Liver (tissue), 9 donors: ENCODE data around the gene ACTR6. TPM values are rescaled to one million over a fixed set of nuclear protein-coding genes. Genes with fewer than 3 reads are reported as not detected.

ENCODE experiments used
- DNase-seq: peaks from one replicate; pipeline ENCODE4 v3.0.0-alpha.2; 2017; ENCODE audit warnings: low spot score
- H3K27ac ChIP-seq, 2 donors: one replicate each; pipeline ENCODE4 v1.7.0; 2013; ENCODE audit warnings: inconsistent platforms in 2 of 2, low read length in 2 of 2, control low read depth in 1 of 2, low read depth in 1 of 2, mild to moderate bottlenecking in 1 of 2
- H3K27me3 ChIP-seq, 4 donors: one replicate each; pipeline versions ENCODE4 v1.6.1 to v1.7.0; 2013; ENCODE audit warnings: low read length in 3 of 4, inconsistent platforms in 1 of 4, mild to moderate bottlenecking in 1 of 4, moderate library complexity in 1 of 4; ENCODE audit not compliant: control insufficient read depth in 4 of 4, insufficient read depth in 4 of 4
- H3K36me3 ChIP-seq, 4 donors: one replicate each; pipeline versions ENCODE4 v1.6.1 to v1.7.0; 2013; ENCODE audit warnings: low read length in 3 of 4, mild to moderate bottlenecking in 3 of 4, low read depth in 1 of 4, moderate library complexity in 1 of 4; ENCODE audit not compliant: control insufficient read depth in 4 of 4, insufficient read depth in 3 of 4
- H3K4me1 ChIP-seq, 4 donors: one replicate each; pipeline versions ENCODE4 v1.6.1 to v1.7.0; 2013; ENCODE audit warnings: low read length in 3 of 4, mild to moderate bottlenecking in 3 of 4, moderate library complexity in 1 of 4; ENCODE audit not compliant: control insufficient read depth in 4 of 4, insufficient read depth in 4 of 4
- H3K4me3 ChIP-seq, 3 donors: one replicate each; pipeline versions ENCODE4 v1.6.1 to v1.7.0; 2013; ENCODE audit warnings: low read length in 3 of 3, control low read depth in 1 of 3, low read depth in 1 of 3, mild to moderate bottlenecking in 1 of 3
- H3K9ac ChIP-seq, 2 donors: one replicate each; pipeline ENCODE4 v1.7.0; 2013; ENCODE audit warnings: low read length in 2 of 2, mild to moderate bottlenecking in 2 of 2, moderate library complexity in 2 of 2, control low read depth in 1 of 2, low read depth in 1 of 2
- H3K9me3 ChIP-seq, 4 donors: one replicate each; pipeline versions ENCODE4 v1.6.1 to v1.7.0; 2013; ENCODE audit warnings: low read length in 3 of 4; ENCODE audit not compliant: control insufficient read depth in 4 of 4
- CTCF ChIP-seq: fragments of 150-350 bp; IDR thresholded peaks from 2 replicates; pipeline ENCODE4 v1.5.1; 2017; ENCODE audit warnings: improper control_type of control experiment, low read depth, low read length; ENCODE audit not compliant: missing input control
- EGR1 ChIP-seq, 2 donors: IDR thresholded peaks; 2 replicates each; pipeline ENCODE4 v1.6.1; 2016 to 2018; ENCODE audit warnings: antibody characterized with exemption in 2 of 2, low read depth in 2 of 2
- FOXA1 ChIP-seq: IDR thresholded peaks from 2 replicates; pipeline ENCODE4 v1.6.1; 2016; ENCODE audit warnings: antibody characterized with exemption
- FOXA2 ChIP-seq: IDR thresholded peaks from 2 replicates; pipeline ENCODE4 v1.6.1; 2016; ENCODE audit warnings: antibody characterized with exemption
- GABPA ChIP-seq, 2 donors: IDR thresholded peaks in 1 of 2; conservative IDR thresholded peaks in 1 of 2; 2 replicates each; pipeline ENCODE4 v1.6.1; 2016; ENCODE audit warnings: antibody characterized with exemption in 2 of 2, mild to moderate bottlenecking in 1 of 2, moderate library complexity in 1 of 2
- HNF4A ChIP-seq, 2 donors: conservative IDR thresholded peaks; 2 replicates each; pipeline ENCODE4 v1.6.1; 2016; ENCODE audit warnings: antibody characterized with exemption in 2 of 2, mild to moderate bottlenecking in 2 of 2
- HNF4G ChIP-seq: IDR thresholded peaks from 2 replicates; pipeline ENCODE4 v1.6.1; 2016; ENCODE audit warnings: antibody characterized with exemption
- JUND ChIP-seq, 2 donors: IDR thresholded peaks; 2 replicates each; pipeline ENCODE4 v1.6.1; 2016; ENCODE audit warnings: antibody characterized with exemption in 2 of 2
- MAX ChIP-seq: IDR thresholded peaks from 2 replicates; pipeline ENCODE4 v1.6.1; 2016; ENCODE audit warnings: antibody characterized with exemption
- NR2F2 ChIP-seq: IDR thresholded peaks from 2 replicates; pipeline ENCODE4 v1.6.1; 2016; ENCODE audit warnings: antibody characterized with exemption
- RAD21 ChIP-seq, 2 donors: IDR thresholded peaks; 2 replicates each; pipeline ENCODE4 v1.6.1; 2016; ENCODE audit warnings: antibody characterized with exemption in 2 of 2, mild to moderate bottlenecking in 2 of 2
- REST ChIP-seq: IDR thresholded peaks from 2 replicates; pipeline ENCODE4 v1.6.1; 2016; ENCODE audit warnings: antibody characterized with exemption, mild to moderate bottlenecking
- RXRA ChIP-seq, 2 donors: IDR thresholded peaks; 2 replicates each; pipeline ENCODE4 v1.6.1; 2017 to 2018; ENCODE audit warnings: antibody characterized with exemption in 2 of 2, mild to moderate bottlenecking in 1 of 2
- SP1 ChIP-seq: IDR thresholded peaks from 2 replicates; pipeline ENCODE4 v1.6.1; 2018; ENCODE audit warnings: antibody characterized with exemption, mild to moderate bottlenecking
- TAF1 ChIP-seq: conservative IDR thresholded peaks from 2 replicates; pipeline ENCODE4 v1.6.1; 2016; ENCODE audit warnings: antibody characterized with exemption, mild to moderate bottlenecking
- YY1 ChIP-seq: IDR thresholded peaks from 2 replicates; pipeline ENCODE4 v1.6.1; 2016; ENCODE audit warnings: antibody characterized with exemption, mild to moderate bottlenecking
- ZBTB33 ChIP-seq: IDR thresholded peaks from 2 replicates; pipeline ENCODE4 v1.6.1; 2016; ENCODE audit warnings: antibody characterized with exemption
- WGBS: extraction: QIAGEN DNeasy Blood & Tissue Kit; methylation state at CpG from one replicate; pipeline ENCODE4 v1.1.7; 2013; 5-methylcytosine and 5-hydroxymethylcytosine counted together
- polyA plus RNA-seq, 2 donors: library from polyadenylated mRNA; stranded (reverse) in 1 of 2; unstranded in 1 of 2; fragments of 200-250 nt in 1 of 2; fragments of >200 nt in 1 of 2; fragmentation: Nextera tagmentation in 1 of 2; extraction: Ambion mirVana in 1 of 2; gene quantifications; one replicate each; pipeline versions ENCODE4 v1.2.1 to v1.2.3, GENCODE V29; 2013 to 2015
- total RNA-seq, 2 donors: library from RNA; depleted of rRNA; stranded (reverse); fragments of >200 nt; gene quantifications; one replicate each; pipeline ENCODE4 v1.2.3, GENCODE V29; 2014
- TF ChIP-seq, protein P1 (sequence below): IDR thresholded peaks from 2 replicates; pipeline ENCODE4 v1.6.1; 2016; ENCODE audit warnings: antibody characterized with exemption
- donor health status: healthy.
- donor health status: healthy.
- donor health status: healthy.
- donor health status: healthy.
- donor health status: healthy.

ACTR6 gene
- total and polyA plus RNA-seq, 4 donors, result 6.9 to 9.7 (median 8.7) TPM

GRCh38 chr12:100266835-100267602 is 66.4 kb downstream of the ACTR6 start, which contains the start of the genes DEPDC4 and SCYL2:
Gene DEPDC4 (minus strand): TSS chr12:100267079. CDS start chr12:100267076, 3 bp downstream.
Gene SCYL2 (plus strand): TSS chr12:100267177. CDS start chr12:100282971, 15,794 bp downstream.
- under 1% methylated on average over 62 of the region's 62 CpGs for WGBS
- Histone ChIP-seq H3K4me1 (peaks cover 3 to 19% (median 18%) of the 10 kb centered on the region in 4 donors), H3K4me3 (peak within 1 kb of the TSS; percentile 74 to 92 (median 90)), H3K36me3 (no peaks in the 10 kb centered on the region), H3K27me3 (no peaks in the 10 kb centered on the region), H3K9ac (peak within 1 kb of the TSS; percentile 97 to 98), H3K27ac (peak within 1 kb of the TSS; percentile 94 to 97), H3K9me3 (no peaks in the 10 kb centered on the region)
- TF ChIP-seq MAX (no peak), EGR1 (IDR thresholded peaks at IDR 0.05; ENCODE audit: low read depth in 2 of 2) (peak; percentile 99), RAD21 (IDR thresholded peaks at IDR 0.05) (peak; percentile 28 to 37), YY1 (peak; percentile 84), TAF1 (peak; percentile 73), ZBTB33 (peak; percentile 37), NR2F2 (peak; percentile 8), FOXA1 (peak; percentile 41), HNF4A (conservative IDR thresholded peaks at IDR 0.05) (peak in 1 of 2 donors; percentile 57), GABPA (IDR thresholded peaks at IDR 0.05 in 1 of 2, conservative IDR thresholded peaks at IDR 0.05 in 1 of 2) (peak; percentile 84 to 94), JUND (IDR thresholded peaks at IDR 0.05) (peak in 1 of 2 donors; percentile 77), CTCF (no peak), REST (peak; percentile 75), FOXA2 (no peak), HNF4G (no peak), RXRA (IDR thresholded peaks at IDR 0.05) (peak in 1 of 2 donors; percentile 62), SP1 (peak; percentile 80)
- TF ChIP-seq, protein P1, sequence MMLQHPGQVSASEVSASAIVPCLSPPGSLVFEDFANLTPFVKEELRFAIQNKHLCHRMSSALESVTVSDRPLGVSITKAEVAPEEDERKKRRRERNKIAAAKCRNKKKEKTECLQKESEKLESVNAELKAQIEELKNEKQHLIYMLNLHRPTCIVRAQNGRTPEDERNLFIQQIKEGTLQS, result no peak
- peak; percentile 98 for DNase-seq
